ENCODE results near the gene ZNF618. TPM values are rescaled to one million over a fixed set of nuclear protein-coding genes. Genes with fewer than 3 reads are reported as not detected.

ZNF618 gene
- total RNA-seq, 1 experiment from 2014 or later, result 29.4 TPM

DNA sequence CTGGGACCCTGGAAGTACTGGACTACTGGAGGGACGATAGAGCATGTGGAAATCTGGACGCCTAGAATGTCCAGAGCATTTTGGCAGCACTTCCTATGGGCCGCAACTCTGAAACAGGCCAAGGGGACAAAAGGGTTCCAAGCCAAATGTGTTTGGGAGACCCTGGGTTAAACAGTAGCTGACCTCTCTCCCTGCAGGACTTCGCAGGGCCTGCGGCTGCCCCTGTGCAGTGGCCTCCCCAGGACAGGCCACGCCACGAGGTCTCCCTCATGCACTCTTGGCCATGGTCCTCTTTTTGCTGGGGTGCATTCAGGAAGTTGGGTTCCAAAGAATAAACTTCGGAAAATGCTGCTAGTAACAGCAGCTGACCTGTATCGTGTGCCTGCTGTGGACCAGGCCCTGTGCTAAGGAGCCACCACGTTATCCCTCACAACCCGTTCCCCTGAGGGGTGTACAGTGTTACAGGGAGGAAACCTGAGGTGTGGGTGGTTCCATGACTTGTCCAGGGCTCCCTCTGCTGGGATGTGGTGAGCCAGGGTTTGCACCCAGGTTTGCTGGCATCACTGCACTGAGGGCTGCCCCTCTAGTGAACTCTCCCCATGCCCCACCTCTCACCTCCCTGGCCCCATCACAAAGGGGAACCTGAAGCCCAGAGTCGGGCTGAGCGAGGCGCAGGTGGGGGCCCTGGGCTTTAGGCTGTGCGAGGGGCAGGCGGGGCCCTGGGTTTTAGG is 122.6 kb downstream of the ZNF618 start:
- BruUV-seq (replicated peaks), result no TSS peak
- TF ChIP-seq EZH2 (IDR thresholded peaks at IDR 0.05; ENCODE audit: borderline replicate concordance, low read depth, low read length, poor library complexity, severe bottlenecking), result no peak
- TF ChIP-seq, protein P1, sequence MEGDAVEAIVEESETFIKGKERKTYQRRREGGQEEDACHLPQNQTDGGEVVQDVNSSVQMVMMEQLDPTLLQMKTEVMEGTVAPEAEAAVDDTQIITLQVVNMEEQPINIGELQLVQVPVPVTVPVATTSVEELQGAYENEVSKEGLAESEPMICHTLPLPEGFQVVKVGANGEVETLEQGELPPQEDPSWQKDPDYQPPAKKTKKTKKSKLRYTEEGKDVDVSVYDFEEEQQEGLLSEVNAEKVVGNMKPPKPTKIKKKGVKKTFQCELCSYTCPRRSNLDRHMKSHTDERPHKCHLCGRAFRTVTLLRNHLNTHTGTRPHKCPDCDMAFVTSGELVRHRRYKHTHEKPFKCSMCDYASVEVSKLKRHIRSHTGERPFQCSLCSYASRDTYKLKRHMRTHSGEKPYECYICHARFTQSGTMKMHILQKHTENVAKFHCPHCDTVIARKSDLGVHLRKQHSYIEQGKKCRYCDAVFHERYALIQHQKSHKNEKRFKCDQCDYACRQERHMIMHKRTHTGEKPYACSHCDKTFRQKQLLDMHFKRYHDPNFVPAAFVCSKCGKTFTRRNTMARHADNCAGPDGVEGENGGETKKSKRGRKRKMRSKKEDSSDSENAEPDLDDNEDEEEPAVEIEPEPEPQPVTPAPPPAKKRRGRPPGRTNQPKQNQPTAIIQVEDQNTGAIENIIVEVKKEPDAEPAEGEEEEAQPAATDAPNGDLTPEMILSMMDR (conservative IDR thresholded peaks at IDR 0.05; ENCODE audit: low read depth, low read length), result peak; percentile 56
- Histone ChIP-seq H3K27ac (ENCODE audit: low read depth, low read length, poor library complexity, severe bottlenecking) (peak overlapping the region; percentile 1), H3K27me3 (replicated peaks; ENCODE audit: insufficient read depth, low read depth, low read length, poor library complexity) (no peaks in the 10 kb centered on the region), H3K36me3 (ENCODE audit: insufficient read depth, low read length, poor library complexity, severe bottlenecking) (peaks cover 4% of the 10 kb centered on the region), H3K9me3 (ENCODE audit: low read depth, low read length, poor library complexity, severe bottlenecking) (no peaks in the 10 kb centered on the region), H3K4me1 (ENCODE audit: insufficient read depth, low read length, poor library complexity, severe bottlenecking) (peaks cover 49% of the 10 kb centered on the region), H3K4me3 (ENCODE audit: low read depth, low read length, poor library complexity, severe bottlenecking) (no peak overlapping the region)
- intact Hi-C loops (cut with micrococcal nuclease; ENCODE audit: unreplicated experiment), result loop anchor here (2.0 kb wide), 1 partner anchor 192 kb away; no protein-coding TSS in a partner anchor
- ChIA-PET CTCF (no interaction called here), POLR2A (ENCODE audit: low non-redundant PET) (no interaction called here)
- DNase-seq (ENCODE audit: low spot score), result peak; percentile 62

DNA sequence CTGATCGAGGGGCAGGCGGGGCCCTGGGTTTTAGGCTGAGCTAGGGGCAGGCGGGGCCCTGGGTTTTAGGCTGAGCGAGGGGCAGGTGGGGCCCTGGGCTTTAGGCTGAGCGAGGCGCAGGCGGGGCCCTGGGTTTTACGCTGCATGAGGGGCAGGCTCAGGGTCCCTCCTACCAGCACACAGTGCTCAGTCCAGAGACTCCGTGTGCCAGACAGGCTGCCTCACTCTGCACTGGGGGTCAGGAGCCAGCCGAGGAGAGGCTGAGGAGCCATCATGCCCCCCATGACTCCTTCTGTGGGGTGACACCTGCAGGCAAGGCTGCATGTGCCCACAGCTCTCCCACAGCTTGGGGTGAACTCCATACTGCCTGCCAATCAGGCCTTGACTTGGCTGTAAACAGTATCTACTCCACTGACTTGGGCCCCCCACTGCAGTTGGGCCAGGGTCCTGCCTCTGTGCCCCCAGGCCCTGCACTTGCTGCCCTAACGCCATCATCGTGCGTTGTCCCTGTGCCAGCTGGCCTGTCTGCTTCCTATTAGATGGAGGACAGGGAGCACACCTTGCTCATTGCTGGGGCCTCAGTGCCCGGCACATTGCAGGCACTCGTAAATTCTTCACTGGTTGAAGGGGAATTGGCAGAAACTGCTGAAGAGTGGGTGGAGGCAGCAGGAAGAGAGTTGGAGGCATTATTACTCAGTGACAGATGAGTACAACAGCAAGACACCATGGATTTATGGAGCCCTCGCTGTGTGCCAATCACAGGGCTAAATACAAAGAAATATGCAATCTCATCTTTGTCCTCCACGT is 123.3 kb downstream of the ZNF618 start:
- peak; percentile 72 for DNase-seq (ENCODE audit: low spot score)
- Histone ChIP-seq H3K4me1 (ENCODE audit: insufficient read depth, low read length, poor library complexity, severe bottlenecking) (peaks cover 41% of the 10 kb centered on the region), H3K4me3 (ENCODE audit: low read depth, low read length, poor library complexity, severe bottlenecking) (no peak overlapping the region), H3K9me3 (ENCODE audit: low read depth, low read length, poor library complexity, severe bottlenecking) (no peaks in the 10 kb centered on the region), H3K36me3 (ENCODE audit: insufficient read depth, low read length, poor library complexity, severe bottlenecking) (peaks cover 6% of the 10 kb centered on the region), H3K27me3 (replicated peaks; ENCODE audit: insufficient read depth, low read depth, low read length, poor library complexity) (no peaks in the 10 kb centered on the region), H3K27ac (ENCODE audit: low read depth, low read length, poor library complexity, severe bottlenecking) (peak overlapping the region; percentile 24)
- no TSS peak for BruUV-seq (replicated peaks)
- TF ChIP-seq, protein P1 (conservative IDR thresholded peaks at IDR 0.05; ENCODE audit: low read depth, low read length), result no peak
- no peak for TF ChIP-seq EZH2 (IDR thresholded peaks at IDR 0.05; ENCODE audit: borderline replicate concordance, low read depth, low read length, poor library complexity, severe bottlenecking)
- ChIA-PET CTCF (no interaction called here), POLR2A (ENCODE audit: low non-redundant PET) (no interaction called here)
- intact Hi-C loops (cut with micrococcal nuclease; ENCODE audit: unreplicated experiment), result loop anchor here (2.0 kb wide), 1 partner anchor 193 kb away; no protein-coding TSS in a partner anchor

DNA sequence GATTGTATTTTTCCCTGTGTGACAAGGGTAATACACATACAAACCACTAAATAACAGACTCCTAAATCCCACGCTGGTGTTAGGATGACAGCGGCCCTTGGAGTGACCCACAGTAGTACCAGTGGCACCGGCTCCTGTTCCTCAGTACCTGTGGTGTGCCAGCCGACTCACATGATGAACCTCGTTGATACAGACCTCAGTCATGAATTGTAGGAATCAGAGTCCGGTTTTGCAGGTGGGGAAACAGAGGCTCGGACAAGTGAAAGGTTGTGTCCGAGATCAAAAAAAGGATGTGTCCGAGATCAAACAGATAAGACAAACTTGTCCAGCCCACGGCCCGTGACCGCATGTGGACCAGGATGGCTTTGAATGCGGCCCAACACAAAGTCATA is 124.0 kb downstream of the ZNF618 start:
- POLR2A ChIA-PET (ENCODE audit: low non-redundant PET), result no interaction called here
- CTCF ChIA-PET, result no interaction called here

More for the DNA sequence above, 124.0 kb downstream of the ZNF618 start:
- Histone ChIP-seq H3K27me3 (replicated peaks; ENCODE audit: insufficient read depth, low read depth, low read length, poor library complexity) (no peaks in the 10 kb centered on the region), H3K4me1 (ENCODE audit: insufficient read depth, low read length, poor library complexity, severe bottlenecking) (peaks cover 36% of the 10 kb centered on the region), H3K9me3 (ENCODE audit: low read depth, low read length, poor library complexity, severe bottlenecking) (no peaks in the 10 kb centered on the region), H3K4me3 (ENCODE audit: low read depth, low read length, poor library complexity, severe bottlenecking) (no peak overlapping the region), H3K36me3 (ENCODE audit: insufficient read depth, low read length, poor library complexity, severe bottlenecking) (peaks cover 12% of the 10 kb centered on the region), H3K27ac (ENCODE audit: low read depth, low read length, poor library complexity, severe bottlenecking) (peak overlapping the region; percentile 24)
- BruUV-seq (replicated peaks), result no TSS peak
- no peak for DNase-seq (ENCODE audit: low spot score)
- no peak for TF ChIP-seq EZH2 (IDR thresholded peaks at IDR 0.05; ENCODE audit: borderline replicate concordance, low read depth, low read length, poor library complexity, severe bottlenecking)
- TF ChIP-seq, protein P1 (conservative IDR thresholded peaks at IDR 0.05; ENCODE audit: low read depth, low read length), result no peak
- intact Hi-C loops (cut with micrococcal nuclease; ENCODE audit: unreplicated experiment), result no loop called here

All from A673 (cell line).